Measurements from ENCODE around the gene ZBTB18.
"Not testable (repeated sequence)": the region's sequence is repeated elsewhere in the genome, so short reads cannot be mapped to it uniquely, and the experiment has no call there.

Gene ZBTB18

DNA sequence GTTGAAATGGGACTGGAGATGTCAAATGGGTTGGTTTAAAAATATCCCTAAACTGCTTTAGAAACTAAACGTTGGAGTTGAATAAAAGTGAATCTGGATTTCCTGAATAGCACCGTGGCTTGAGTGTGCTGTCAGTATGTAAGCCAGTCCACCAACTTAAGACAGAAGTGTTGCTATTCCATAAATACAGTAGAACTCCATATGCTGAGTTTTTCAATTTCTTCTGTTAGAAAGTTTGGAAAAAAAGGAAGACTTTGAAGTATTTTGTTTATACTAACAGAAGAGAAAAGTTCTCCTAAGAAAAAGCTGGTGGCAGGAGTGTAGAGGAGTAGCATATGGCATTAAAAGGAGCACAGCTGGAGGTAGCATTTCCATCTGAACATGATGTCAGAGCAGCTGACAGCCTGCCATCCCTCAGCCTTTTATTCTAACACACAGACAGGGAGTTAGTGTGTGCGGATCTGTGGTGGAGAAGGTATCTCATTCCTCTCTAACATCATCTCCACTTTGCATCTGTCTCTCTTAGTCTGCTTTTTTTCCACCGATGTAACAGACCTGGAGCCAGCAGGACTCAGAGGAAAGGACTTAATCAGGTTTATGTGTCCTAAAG, at the start of gene ZBTB18:
ZBTB18 (plus strand) TSS at position 449 of the 610 bp plus-strand sequence; CDS start at position 598, 149 bp downstream.
- DNase-seq, result no peak

DNA sequence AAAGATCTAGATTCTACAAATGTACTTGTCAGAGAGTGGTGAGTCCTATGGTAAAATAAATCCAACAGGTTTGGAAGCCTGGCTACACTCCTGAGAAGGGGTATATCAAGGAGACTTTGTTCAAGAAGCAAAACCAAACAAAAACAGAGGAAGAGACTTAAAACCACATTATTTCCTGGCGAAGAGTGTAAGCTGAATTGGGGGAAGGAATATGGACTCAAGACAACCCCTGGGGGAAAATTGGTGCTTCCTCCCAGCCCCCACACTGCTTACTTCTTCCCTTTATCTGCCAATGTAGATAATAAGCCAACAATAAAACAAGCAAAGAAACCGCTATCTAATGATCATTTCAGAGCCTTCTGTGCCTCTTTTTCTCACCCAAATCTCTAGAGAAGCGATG, 48.4 kb upstream of the ZBTB18 start:
- no peak for DNase-seq

DNA sequence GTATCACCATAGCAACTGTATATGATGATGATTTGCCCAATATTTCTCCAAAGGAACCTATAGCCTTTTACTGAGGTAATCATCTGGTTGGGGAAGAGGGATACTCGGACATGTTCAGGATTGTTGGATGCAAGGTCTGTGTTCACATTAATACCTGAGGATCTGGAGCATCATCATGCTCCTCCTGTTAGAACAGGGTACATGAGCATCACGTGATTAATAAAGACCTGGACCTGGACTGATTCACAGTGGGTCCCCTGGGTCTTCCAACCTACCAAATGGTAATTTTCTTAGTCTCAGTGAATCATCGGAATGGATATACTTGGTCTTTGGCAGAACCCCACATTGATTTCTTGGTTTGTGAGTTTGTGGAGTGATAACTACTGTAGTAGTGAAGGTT, 45.6 kb upstream of the ZBTB18 start:
- DNase-seq, result no peak

DNA sequence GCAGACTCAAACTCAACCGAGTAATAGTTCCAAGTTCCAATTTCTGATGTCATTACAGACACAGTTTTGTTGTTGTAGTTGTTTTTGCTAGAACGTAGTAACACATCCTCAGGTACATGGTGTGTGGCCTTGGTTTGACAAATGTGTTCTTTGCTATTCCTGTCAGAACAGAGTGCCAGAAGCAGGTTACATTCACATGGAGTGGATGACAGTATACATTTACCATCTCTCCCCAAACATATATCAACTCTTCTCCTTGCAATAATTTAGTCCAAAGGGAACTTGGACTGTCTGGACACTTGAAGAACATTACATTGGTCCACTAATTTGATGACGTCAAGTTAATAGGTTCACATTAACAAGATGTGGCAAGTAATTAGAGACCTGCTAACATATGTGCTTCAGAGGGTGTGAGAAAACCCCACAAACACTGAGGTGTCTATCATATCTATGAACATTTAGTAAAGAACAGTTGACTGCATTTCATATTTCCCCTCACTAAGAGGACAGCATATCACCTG, 44.6 kb upstream of the ZBTB18 start:
- no peak for DNase-seq

DNA sequence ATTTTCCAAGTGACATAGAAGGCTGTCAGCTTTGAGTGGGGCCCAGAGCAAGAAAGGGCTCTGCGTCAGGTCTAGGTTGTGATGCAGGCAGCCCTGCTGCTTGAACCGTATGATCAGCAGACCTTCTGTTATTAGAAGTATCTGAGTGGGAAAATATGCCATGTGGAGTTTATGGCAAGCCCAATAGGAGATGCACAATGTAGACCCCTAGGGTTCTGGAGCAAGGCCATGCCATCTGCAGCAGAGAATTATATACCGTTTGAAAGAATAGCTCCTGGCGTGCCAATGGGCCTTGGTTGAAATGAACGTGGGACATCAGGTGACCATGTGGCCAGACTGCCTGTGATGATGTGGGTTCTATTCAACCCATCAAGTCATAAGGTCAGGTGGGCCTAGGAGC, 44.1 kb upstream of the ZBTB18 start:
- DNase-seq, result no peak

DNA sequence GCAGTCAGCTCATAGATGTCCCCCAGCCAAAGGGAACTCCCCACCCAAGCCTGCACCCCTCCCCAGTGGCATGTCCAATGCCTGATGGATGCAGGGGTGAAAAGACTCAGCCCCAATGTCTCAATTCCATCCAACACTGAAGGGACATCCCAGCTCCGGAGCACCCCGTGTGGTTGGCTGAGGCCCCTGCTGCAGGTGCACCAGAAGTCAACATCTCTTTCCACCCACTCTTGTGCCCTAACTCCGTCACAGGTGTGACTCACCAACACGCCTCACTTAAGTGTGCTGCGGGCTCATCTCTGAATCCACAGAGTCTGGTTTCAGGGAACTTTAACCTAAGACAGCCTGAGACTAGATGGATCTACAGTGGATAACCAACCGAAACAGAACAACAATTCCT, 40.9 kb upstream of the ZBTB18 start:
- no peak for DNase-seq

DNA sequence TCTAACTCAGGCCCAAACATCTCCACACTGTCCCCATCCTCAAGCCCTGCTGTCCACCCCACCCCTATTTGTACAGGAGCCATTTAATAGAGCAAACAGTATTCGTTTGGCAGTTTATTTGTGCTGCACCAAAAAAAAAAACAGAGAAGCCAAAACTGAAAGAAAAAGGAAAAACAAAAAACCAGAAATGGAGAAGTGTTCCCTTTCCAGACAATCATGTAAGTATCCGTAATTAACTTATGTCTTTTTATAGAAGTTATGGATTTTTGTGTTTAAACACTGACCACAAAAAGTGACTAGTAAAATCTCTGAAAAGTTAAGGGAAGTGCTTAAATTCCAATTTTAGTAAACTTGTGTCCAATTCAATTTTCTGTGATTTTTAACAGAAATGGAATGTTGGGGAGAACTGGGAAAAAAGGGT, 40.4 kb upstream of the ZBTB18 start:
- DNase-seq, result no peak

DNA sequence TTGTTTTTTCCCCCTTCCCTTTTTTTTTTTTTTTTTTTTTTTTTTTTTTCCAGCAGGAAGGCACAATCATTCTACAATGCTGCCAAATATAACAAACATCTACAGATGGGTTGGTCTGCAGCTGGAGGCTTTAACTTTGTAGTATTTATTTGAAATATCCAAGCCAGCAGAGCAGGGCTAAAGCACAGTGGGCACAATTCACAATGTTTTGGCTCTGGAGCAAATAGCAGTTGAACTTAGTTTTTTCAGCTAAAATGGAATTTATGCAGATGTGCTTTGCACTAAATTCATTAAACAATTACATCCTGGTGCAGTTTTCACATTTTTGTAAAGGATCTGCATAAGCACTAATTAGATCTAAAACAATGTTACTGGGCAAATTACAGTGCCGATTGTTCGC, 39.8 kb upstream of the ZBTB18 start:
- no peak for DNase-seq

DNA sequence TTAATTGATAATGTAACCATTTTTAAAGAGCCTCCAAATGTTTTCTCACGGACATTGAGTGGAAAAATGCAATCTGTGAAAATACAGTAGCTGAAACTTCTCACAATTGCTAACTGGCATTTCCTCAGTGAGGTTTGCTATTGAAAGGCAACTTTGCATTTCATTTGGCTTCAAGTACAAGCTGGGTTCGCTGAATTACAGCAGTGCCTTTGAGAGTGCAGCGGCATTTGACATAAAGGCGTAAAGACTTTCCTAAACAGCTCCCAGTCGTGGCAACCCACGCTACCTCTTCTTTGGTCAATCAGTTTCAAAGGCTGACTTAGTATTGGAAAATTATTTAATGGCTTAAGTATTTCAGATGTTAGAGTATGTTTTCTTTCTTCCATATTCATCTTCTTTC, 39.3 kb upstream of the ZBTB18 start:
- no peak for DNase-seq

DNA sequence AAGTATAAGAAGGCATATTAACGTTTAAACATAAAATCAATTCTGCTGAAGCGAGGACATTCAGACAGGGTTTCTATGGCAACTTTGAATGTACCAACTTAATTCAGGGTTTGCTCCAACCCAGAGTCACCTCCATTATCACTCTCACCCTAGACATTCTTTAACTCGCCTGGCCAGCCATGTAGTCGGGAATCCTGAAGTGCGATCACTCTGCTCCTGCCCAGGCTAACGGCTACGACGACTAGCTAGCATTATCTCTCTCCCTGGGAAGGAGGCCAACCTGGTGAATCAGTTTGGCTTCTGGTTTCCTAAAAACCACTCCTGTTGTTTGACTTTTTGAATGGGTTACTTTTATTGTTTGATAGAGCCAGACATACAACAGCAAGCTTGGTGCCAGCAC, 38.9 kb upstream of the ZBTB18 start:
- no peak for DNase-seq

DNA sequence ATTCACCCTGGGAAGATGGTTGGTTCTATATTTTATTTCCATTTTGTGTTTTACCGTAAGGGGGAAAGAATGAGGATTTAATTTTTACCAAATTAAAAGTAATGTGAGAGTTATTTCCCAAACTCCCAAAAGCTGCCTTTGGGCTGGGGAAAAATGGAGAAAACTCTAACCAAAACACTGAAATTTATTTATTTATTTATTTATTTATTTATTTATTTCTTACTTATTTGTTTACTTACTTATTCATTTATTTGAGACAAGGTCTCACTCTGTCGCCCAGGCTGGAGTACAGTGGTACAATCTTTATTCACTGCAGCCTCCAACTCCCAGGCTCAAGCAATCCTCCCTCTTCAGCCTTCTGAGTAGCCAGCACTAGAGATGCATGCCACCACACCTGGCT, 38.0 kb upstream of the ZBTB18 start:
- no peak for DNase-seq

DNA sequence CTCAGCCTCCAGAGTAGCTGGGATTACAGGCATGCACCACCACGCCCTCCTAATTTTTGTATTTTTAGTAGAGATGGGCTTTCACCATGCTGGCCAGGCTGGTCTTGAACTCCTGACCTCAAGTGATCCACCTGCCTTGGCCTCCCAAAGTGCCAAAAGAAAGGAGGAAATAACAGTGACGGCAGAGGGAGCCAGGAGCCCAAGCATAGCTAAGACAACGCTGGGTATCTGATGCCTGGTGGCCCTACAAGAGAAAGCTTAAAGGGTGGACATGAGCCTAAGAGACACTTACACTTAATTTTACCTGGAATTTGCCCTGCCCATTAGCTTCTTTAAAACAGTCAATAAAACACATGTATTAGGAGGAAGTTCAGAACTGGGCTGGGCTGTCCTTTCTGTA, 36.2 kb upstream of the ZBTB18 start:
- DNase-seq, result not testable (repeated sequence)

DNA sequence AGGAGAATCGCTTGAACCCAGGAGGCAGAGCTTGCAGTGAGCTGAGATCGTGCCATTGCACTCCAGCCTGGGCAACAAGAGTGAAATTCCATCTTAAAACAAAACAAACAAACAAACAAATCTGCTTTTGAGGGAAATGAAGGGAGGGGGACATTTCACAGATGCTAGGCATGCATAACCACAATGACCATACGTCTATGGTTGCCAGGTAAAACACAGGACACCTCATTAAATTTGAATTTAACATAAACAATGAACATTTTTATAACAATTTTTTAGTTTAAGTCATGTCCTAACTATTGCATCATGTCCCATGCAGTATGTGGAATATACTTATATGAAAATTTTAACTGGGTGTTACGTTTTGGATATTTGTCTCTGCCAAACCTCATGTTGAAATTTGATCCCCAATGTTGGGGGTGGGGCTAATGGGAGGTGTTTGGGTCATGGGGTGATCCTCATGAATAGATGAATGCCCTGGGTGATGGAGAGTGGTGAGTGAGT, 31.0 kb upstream of the ZBTB18 start:
- no peak for DNase-seq

DNA sequence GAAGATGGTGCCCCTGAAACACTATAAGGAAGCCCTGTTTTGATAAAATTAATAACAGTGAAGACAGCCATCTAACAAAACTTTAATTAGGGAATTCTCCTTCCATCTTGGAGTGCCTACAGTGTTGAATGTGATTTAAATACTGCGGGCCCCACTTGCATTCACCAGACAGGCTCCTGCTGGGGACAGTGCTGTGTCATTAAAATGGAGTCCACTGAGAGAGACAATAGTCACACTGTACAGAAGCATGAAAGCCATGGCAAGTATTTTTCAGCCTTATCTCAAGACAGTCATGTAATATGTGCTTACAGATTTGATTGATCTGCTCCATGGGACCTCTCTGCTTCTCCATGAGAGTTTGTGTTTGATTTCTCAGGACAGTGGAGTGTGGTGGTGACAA, 29.7 kb upstream of the ZBTB18 start:
- no peak for DNase-seq

DNA sequence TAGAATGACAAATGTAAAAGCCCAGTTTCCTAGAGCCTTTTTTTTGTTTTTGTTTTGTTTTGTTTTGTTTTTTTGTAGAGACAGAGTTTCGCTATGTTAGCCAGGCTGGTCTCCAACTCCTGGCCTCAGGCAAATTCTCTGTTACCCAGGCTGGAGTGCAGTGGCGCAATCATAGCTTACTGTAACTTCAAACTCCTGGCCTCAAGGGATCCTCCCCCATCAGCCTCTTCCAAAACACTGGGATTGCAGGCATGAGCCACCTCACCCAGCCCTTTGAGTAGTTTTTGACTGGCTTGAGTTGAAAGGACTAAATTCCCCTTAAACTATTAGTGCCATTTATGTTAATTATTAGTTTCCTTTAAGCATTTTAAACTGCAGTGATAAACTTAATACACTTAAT, 28.8 kb upstream of the ZBTB18 start:
- DNase-seq, result no peak

DNA sequence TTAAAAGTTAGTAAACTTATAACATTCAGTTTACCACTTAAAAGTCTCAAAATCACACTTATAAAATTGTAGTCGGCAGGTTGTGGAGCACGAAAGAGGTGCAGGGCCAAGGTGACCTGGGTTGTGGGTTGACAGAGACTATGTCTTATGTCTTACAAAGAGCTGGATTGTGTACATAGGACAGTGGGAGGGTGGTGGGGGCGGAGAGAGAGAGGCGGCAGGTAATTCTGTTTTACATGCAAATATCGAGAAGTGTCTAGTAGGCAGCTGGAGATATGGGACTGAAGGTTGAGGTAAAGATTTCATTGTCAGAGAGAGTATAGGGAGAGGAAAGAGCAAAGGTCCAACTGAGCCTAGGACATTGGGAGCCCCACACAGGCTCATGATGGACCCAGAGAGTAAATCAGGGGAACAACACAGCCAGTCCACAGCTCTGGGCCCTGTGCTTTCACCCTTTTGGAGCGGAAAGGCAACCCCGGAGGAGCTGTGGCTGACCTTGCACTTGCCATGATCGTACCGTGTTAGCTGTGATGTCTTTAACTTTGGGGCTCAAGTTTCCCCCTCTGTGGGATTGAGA, 28.1 kb upstream of the ZBTB18 start:
- no peak for DNase-seq

DNA sequence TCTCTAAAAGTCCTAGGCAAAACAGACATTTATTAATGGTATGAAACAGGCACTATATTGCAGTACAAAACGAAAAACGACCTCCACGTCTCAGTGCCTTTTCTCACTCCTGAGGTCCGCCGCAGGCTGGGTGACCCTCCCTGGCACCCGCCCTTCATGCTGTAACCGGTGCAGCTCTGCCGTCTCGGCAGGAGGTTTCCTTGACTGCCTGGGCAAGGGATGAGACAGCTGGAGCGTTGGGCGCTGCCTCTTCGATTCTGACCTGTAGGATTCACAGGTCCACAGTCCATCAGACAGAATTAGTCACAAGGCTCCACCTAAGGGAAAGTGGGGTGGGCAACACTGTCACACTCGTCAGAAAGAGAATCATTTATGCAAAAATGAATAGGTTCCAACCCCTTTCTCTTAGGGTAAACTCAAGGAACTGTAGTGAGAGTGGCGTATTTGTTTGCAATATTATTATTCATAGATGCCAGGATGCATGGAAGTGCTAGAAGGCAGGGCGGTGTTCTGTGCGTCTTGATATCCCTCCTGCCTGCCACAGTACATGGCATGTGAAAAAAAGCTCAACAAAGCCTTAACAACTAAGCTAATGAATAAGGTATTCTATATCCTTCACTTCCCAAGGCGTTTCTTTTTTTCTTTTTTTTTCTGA, 23.5 kb upstream of the ZBTB18 start:
- no peak for DNase-seq

DNA sequence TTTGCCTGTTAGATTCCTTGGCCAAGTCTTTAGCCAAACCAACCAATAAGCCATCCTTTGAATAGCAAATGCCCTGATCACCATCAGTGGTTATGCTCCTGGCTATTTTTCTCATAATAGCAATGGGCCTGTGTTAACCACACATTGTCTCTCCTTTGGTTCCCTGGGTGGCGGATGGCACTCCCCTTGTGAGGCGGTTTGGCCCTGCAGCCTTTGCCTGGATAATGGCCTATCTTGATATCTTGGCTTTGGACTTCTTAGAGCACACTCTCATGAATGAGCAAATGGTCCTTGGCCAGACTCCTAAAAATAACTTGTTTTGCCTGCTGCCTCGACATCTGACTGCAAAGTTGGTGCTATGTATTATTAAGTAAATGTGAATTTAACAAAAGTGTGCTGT, 22.4 kb upstream of the ZBTB18 start:
- no peak for DNase-seq

DNA sequence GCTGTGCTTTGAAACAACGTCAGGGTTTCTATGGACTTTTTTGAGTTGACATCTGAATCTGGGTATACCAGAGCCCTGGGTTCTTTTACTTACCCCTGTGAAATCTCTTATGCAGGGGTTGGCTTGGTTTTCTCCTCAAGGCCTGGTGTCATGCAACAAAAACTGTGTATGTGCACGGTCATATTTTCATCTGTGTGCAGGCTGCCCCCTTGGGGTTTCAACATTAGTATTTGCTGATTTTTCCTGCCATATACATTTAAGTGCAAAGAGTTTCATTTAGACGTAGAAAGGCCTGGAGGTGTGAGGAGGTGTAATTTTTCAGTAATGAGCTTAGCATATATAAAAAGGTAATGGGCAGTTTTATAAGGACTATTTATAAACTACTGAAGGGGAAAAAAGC, 22.0 kb upstream of the ZBTB18 start:
- no peak for DNase-seq

DNA sequence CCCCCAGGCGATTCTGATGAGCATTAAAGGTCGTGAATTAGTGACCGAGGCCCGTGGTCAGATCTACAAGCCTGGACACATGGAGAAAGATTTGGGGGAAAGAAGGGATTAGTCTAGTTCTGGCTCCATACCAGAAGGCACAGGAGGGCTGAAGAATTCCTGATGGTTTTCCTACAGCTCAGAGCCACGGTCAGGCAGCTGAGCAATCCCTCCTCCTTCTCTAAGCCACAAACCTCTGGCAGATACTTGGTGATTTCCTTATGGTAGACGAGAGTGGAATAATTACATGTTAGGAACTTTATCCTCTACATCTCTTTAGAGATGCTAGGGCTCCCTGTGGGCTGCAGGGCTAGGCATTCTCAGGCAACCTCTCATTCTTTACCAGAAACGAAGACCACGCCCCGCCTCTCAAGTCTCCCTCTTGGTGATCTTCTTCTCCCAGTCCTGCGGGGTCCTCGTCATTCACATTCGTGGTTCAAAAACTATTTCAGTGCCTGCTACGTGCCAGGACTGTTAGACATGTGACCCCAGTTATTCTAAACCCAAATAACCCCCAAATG, 20.5 kb upstream of the ZBTB18 start:
- DNase-seq, result no peak

DNA sequence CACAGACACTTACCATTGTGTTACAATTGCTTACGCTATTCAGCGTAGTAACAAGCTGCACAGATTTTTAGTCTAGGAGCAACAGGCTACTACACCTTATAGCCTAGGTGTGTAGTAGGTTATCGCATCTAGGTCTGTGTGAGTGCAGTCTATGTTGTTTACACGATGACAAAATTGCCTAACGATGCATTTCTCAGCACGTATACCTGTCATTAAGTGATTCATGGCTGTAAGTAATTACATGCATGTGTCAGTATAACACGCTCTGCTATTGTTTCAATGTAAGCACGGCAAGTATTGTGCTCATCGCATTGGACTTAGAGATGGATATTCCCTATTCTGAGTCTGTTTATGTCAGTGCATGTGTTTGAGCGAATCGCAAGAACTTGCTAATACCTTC, 15.7 kb upstream of the ZBTB18 start:
- no peak for DNase-seq

DNA sequence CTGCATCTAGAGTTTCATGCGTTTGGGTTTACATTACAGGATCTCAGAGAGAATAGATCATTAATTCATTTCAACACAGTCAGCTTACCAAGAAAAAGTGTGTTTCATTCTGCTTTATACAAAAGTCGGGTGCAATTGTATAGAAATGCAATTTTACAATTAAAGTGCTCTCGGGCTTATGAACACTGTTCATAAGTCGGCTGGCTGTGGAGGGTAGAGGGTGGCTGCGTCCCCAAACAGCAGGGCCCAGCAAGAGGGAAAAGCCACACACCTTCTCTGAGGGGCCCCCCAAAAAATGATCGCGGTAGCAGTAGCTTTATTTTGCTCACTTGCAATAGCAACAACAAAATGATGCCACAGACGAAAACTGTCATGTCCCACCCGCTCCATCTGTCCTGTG, 13.8 kb upstream of the ZBTB18 start:
- DNase-seq, result no peak

DNA sequence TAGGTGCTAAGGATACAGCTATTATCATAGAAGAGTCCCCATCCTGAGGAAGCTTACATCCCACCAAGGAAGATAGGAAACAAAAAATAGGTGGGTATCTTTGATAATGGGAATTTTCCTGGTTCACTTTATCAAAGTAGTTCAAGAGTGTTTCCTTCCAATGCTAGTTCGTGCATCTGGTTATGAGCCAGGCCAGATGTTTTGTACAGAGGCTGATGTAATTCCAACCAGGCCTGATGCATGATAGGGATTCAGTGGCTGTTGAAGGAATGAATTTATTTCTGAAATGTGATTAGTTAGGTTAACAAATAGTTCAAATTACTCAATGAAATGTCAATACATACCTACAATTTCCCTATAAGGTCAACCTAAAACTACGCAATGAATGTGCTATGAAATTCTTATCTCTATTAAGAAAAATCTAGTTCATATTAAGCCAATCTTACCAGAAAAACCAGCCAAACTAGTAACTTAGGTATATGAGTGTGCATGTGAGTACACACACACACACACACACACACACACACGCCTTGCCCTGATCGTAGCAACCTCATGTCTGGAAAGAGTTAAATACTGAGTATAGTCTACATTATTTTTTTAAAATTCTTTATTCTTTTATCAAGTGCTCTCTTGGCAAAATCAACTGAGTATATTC, 9.5 kb upstream of the ZBTB18 start:
- no peak for DNase-seq

DNA sequence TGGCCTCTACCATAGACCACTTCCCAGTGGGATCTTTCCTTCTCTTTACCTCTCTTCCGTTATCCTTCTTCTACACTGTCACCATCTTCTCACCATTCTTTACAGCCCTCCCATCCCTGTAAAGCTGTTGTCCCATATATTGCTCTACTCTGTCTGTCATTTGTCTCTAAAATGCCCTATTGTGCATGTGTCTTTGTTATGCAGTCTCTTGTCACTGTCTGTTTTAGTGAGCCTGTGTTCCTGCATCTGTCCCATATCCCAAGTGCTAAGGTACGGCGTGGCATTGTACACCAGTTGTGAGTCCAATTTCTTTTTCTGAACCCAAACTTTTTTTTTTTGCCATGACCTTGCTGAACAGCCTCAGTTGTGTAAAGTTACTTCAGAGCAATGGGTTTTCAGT, 8.8 kb upstream of the ZBTB18 start:
- DNase-seq, result no peak
